HTR-8/SVneo (cell line): ENCODE data around the gene CENPA.

Source experiments
- DNase-seq: peaks from one replicate; pipeline ENCODE4 v3.0.0; 2011; ENCODE audit warnings: low spot score, mixed read lengths; ENCODE audit not compliant: insufficient read length
- FAIRE-seq: peaks from 2 replicates; lab custom pipeline; 2011; peaks lifted over from hg19 to GRCh38; lab: Jason Lieb, UNC

Gene CENPA

GRCh38 chr2:26822877-26823276 is 37.0 kb downstream of the CENPA start:
- DNase-seq (no peak), FAIRE-seq (no peak)

DNA sequence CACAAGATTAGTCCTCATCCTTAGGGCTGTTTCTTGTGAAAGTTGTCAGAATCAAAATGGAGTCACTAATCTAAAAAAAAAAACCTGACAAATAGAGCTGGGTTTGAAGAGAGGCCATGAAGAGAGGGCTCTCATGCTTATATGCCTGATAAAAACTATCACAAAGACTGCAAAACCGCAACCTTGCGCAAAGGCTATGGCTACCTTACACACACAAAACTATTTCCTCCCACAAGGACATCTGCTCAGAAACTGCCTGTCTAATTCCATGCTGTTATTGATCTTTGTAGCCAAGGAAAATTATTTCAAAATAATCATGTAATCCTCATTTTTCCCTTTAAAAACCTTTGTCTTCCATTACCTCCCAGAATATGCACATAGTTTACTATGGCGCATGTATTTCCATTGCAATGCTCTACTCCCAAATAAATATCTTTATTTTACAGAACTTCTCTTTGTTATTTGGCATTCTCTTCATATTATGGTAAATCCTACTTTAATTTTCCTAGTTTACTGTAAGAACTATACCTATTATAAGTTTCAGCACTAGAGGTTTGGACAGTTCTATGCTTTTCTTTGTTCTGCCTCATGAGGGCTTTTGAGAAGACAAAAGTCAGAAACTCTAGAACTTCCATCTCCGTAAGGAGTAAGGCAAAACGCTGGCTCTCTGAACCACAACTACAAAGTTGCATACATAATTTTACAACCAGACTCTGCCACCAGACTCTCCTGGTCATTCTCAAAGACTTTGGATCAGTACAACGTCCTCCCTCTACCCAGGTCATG is 52.5 kb downstream of the CENPA start:
- FAIRE-seq: no peak
- no peak for DNase-seq

DNA sequence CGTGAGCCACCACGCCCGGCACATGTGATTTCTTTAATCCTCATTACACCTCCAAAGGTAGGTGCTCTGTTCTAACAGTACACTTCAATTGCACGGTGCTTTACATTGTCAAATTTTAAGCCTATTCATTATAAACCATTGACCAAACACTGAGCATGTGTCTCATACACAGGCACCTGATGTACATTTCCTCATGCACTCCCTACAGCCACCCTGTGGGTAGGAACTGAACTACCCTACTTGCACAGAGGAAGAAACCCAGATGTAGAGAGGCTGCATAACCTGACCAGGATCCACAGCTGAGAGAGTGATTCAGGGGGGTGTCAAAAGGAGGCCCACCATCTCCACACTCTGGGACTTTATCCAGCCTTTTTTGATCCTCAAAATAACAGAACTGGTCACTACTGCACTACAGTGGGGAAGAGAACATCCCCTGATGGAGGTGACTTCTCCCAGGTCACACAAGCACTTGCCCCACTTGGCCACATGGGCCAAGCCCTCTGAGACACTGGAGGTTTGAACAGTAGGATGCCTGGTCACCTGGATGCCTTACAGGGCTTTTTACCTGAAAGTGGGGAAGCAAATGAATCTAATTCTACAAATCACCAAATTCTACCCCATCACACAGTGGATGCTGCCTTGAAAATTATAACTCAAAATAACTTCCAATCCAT is 55.2 kb downstream of the CENPA start:
- no peak for DNase-seq
- no peak for FAIRE-seq

GRCh38 chr2:26843041-26843440 is 57.2 kb downstream of the CENPA start:
- FAIRE-seq: no peak
- no peak for DNase-seq
